ENCODE results near the gene PET100.

PET100 gene

GRCh38 chr19:7606289-7606688 is 23.3 kb upstream of the PET100 start:
- no peak for TF ChIP-seq CTCF (IDR thresholded peaks at IDR 0.05; ENCODE audit: extremely low read depth, missing control alignments)

GRCh38 chr19:7607212-7607873 is 22.2 kb upstream of the PET100 start:
- no peak for TF ChIP-seq CTCF (IDR thresholded peaks at IDR 0.05; ENCODE audit: extremely low read depth, missing control alignments)
- no peak for DNase-seq (ENCODE audit: low spot score)

More at GRCh38 chr19:7606289-7606688, 23.3 kb upstream of the PET100 start:
- DNase-seq (ENCODE audit: low spot score) = no peak

- DNase-seq (ENCODE audit: low spot score) = no peak
- TF ChIP-seq CTCF (IDR thresholded peaks at IDR 0.05; ENCODE audit: extremely low read depth, missing control alignments) = no peak
Measured at GRCh38 chr19:7607874-7608560, 21.6 kb upstream of the PET100 start.

- no peak for DNase-seq (ENCODE audit: low spot score)
- no peak for TF ChIP-seq CTCF (IDR thresholded peaks at IDR 0.05; ENCODE audit: extremely low read depth, missing control alignments)
Measured at GRCh38 chr19:7610491-7611240, 18.9 kb upstream of the PET100 start.

- TF ChIP-seq CTCF (IDR thresholded peaks at IDR 0.05; ENCODE audit: extremely low read depth, missing control alignments) = no peak
- no peak for DNase-seq (ENCODE audit: low spot score)
Measured at GRCh38 chr19:7611541-7612279, 17.9 kb upstream of the PET100 start.

- no peak for DNase-seq (ENCODE audit: low spot score)
- TF ChIP-seq CTCF (IDR thresholded peaks at IDR 0.05; ENCODE audit: extremely low read depth, missing control alignments) = no peak
Measured at GRCh38 chr19:7612282-7613274, 17.0 kb upstream of the PET100 start.

Measured in GM20000 (cell line).